K562 (cell line): ENCODE measurements around the gene LYPLA2. TPM values are rescaled to one million over a fixed set of nuclear protein-coding genes. Genes with fewer than 3 reads are reported as not detected.
A peak's percentile ranks its signal among the peaks of the same experiment; 100 is the strongest.

Source experiments
- CBFA2T2 ChIP-seq: fragments of 450-650 bp; conservative IDR thresholded peaks from 2 replicates; pipeline ENCODE4 v1.6.1; 2017; ENCODE audit warnings: mild to moderate bottlenecking
- ELF2 ChIP-seq: fragments of 250-450 bp; sonication (Bioruptor Pico); IDR thresholded peaks from 2 replicates; pipeline ENCODE4 v1.5.0; 2021; ENCODE audit warnings: mild to moderate bottlenecking
- FIP1L1 ChIP-seq: fragments of 200-400 bp; formaldehyde crosslinking; IDR thresholded peaks from 2 replicates; pipeline ENCODE4 v1.6.1; 2018; ENCODE audit warnings: mild to moderate bottlenecking, low read depth, low read length; ENCODE audit not compliant: poor library complexity, severe bottlenecking
- FOS ChIP-seq: IDR thresholded peaks from 3 replicates; pipeline ENCODE4 v1.6.1; 2011; ENCODE audit not compliant: insufficient read length; ENCODE audit errors: extremely low read depth
- KDM1A ChIP-seq, 2 experiments: fragments of 450-650 bp; IDR thresholded peaks; 2 replicates each; pipeline ENCODE4 v1.6.1; 2016; ENCODE audit warnings: mild to moderate bottlenecking in 2 of 2
- POLR2A ChIP-seq: fragments of 450-650 bp; conservative IDR thresholded peaks from 2 replicates; pipeline ENCODE4 v1.6.1; 2016
- SMARCA5 ChIP-seq: fragments of 450-650 bp; IDR thresholded peaks from 2 replicates; pipeline ENCODE4 v1.6.1; 2016
- SPI1 ChIP-seq: IDR thresholded peaks from 2 replicates; pipeline ENCODE4 v1.6.1; 2011; ENCODE audit warnings: low read depth, low read length, control low read depth, borderline replicate concordance
- ZNF282 ChIP-seq: sonication (generic); formaldehyde crosslinking; IDR thresholded peaks from 2 replicates; pipeline ENCODE4 v1.8.1; 2023; ENCODE audit warnings: missing genetic modification reagents
- polyA plus RNA-seq, 8 experiments: library from polyadenylated mRNA; depleted of rRNA in 4 of 8; stranded (reverse) in 5 of 8; unstranded in 3 of 8; fragments of >200 nt; fragmentation: Nextera tagmentation in 2 of 8; fragmentation: Illumina TruSeq in 1 of 8; extraction: Ambion mirVana in 2 of 8; extraction: Trizol in 1 of 8; gene quantifications; 2 replicates each; pipeline versions ENCODE4 v1.2.1 to v1.2.3, GENCODE V29; 2011 to 2014; ENCODE audit warnings: inconsistent platforms in 1 of 8, missing spikeins in 1 of 8
- total RNA-seq, 7 experiments: library from RNA; depleted of rRNA in 6 of 7; stranded (reverse); fragments of >200 nt in 6 of 7; fragmentation: Illumina TruSeq in 2 of 7; extraction: Trizol in 2 of 7; gene quantifications; 2 replicates each; pipeline versions ENCODE4 v1.2.1 to v1.2.3, GENCODE V29; 2011 to 2021; ENCODE audit warnings: low replicate concordance in 1 of 7
- TF ChIP-seq, protein P1 (sequence below): fragments of 250-450 bp; sonication (Bioruptor Pico); IDR thresholded peaks from 2 replicates; pipeline ENCODE4 v1.5.0; 2020; ENCODE audit warnings: mild to moderate bottlenecking, borderline replicate concordance
- TF ChIP-seq, protein P2 (sequence below): fragments of 450-650 bp; IDR thresholded peaks from 2 replicates; pipeline ENCODE4 v1.6.1; 2018; ENCODE audit warnings: mild to moderate bottlenecking, low read depth; ENCODE audit not compliant: partially characterized antibody
- TF ChIP-seq, protein P3 (sequence below), 2 experiments: fragments of 250-450 bp in 1 of 2; fragments of 450-650 bp in 1 of 2; sonication (Bioruptor Pico) in 1 of 2; IDR thresholded peaks; 2 replicates each; pipeline versions ENCODE4 v1.6.1 to v1.8.0; 2016 to 2021; ENCODE audit warnings: mild to moderate bottlenecking in 2 of 2, moderate library complexity in 2 of 2, missing compliant biosample characterization in 1 of 2, missing genetic modification characterization in 1 of 2
- TF ChIP-seq, protein P4 (sequence below): fragments of 450-650 bp; formaldehyde crosslinking; IDR thresholded peaks from 2 replicates; pipeline ENCODE4 v1.4.0; 2022; ENCODE audit warnings: mild to moderate bottlenecking, moderate library complexity
- TF ChIP-seq, protein P5 (sequence below): fragments of 250-450 bp; sonication (Bioruptor Pico); IDR thresholded peaks from 2 replicates; pipeline ENCODE4 v1.4.0; 2020; ENCODE audit warnings: mild to moderate bottlenecking, moderate library complexity

LYPLA2 gene
- total and polyA plus RNA-seq, 9 of the 15 experiments (the other 6 are each of a cell fraction or from before 2014, with no cell fraction given) = 3.9 to 128 (median 60.1) TPM

DNA sequence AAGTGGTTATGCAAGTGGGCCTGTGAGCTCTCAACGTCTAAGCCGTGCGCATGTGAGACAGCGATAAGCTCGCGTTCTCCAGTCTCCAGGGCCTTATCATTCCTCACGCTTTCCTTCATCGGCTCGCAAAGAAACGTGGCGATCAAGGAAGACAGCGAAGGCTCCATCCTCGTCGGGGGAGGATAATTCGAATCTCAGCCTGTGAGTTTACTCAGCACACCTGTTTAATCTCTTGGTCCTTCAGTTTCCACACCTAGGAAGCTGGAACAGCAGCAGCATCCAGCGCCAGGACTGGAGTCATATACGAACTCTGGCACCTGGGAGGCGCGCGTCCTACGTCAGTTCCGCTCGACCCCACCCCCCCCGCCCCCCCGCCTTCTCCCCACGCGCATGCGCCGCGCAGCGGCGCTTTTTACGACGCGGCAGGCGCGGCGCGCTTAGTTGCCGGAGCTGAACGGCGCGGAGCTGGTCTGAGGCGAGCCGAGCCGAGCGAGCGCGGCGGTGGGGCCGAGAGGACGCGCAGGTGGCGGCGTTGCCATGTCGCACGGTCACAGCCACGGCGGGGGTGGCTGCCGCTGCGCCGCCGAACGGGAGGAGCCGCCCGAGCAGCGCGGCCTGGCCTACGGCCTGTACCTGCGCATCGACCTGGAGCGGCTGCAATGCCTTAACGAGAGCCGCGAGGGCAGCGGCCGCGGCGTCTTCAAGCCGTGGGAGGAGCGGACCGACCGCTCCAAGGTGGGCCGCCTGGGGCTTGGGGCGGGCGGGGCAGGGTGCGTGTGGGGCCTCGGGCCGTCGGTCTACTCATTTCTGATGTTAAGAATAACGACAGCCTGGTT, 12.7 kb upstream of the LYPLA2 start, which contains the start of gene PITHD1 (continued):
- TF ChIP-seq, protein P1, sequence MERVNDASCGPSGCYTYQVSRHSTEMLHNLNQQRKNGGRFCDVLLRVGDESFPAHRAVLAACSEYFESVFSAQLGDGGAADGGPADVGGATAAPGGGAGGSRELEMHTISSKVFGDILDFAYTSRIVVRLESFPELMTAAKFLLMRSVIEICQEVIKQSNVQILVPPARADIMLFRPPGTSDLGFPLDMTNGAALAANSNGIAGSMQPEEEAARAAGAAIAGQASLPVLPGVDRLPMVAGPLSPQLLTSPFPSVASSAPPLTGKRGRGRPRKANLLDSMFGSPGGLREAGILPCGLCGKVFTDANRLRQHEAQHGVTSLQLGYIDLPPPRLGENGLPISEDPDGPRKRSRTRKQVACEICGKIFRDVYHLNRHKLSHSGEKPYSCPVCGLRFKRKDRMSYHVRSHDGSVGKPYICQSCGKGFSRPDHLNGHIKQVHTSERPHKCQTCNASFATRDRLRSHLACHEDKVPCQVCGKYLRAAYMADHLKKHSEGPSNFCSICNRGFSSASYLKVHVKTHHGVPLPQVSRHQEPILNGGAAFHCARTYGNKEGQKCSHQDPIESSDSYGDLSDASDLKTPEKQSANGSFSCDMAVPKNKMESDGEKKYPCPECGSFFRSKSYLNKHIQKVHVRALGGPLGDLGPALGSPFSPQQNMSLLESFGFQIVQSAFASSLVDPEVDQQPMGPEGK (CRISPR knock-in tag) = no peak
- TF ChIP-seq FOS = no peak
- TF ChIP-seq, protein P2, sequence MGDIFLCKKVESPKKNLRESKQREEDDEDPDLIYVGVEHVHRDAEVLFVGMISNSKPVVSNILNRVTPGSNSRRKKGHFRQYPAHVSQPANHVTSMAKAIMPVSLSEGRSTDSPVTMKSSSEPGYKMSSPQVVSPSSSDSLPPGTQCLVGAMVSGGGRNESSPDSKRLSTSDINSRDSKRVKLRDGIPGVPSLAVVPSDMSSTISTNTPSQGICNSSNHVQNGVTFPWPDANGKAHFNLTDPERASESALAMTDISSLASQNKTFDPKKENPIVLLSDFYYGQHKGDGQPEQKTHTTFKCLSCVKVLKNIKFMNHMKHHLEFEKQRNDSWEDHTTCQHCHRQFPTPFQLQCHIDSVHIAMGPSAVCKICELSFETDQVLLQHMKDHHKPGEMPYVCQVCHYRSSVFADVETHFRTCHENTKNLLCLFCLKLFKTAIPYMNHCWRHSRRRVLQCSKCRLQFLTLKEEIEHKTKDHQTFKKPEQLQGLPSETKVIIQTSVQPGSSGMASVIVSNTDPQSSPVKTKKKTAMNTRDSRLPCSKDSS = no peak
- TF ChIP-seq FIP1L1 = peak; percentile 85
- no peak for TF ChIP-seq SMARCA5
- TF ChIP-seq, protein P3, sequence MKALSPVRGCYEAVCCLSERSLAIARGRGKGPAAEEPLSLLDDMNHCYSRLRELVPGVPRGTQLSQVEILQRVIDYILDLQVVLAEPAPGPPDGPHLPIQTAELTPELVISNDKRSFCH (CRISPR knock-in tag; IDR thresholded peaks at IDR 0.05) = no peak
- TF ChIP-seq, protein P3 (tag; IDR thresholded peaks at IDR 0.05) = peak; percentile 79; the same call in 1 of the 2 replicates
- TF ChIP-seq CBFA2T2 = peak; percentile 95
- TF ChIP-seq, protein P4, sequence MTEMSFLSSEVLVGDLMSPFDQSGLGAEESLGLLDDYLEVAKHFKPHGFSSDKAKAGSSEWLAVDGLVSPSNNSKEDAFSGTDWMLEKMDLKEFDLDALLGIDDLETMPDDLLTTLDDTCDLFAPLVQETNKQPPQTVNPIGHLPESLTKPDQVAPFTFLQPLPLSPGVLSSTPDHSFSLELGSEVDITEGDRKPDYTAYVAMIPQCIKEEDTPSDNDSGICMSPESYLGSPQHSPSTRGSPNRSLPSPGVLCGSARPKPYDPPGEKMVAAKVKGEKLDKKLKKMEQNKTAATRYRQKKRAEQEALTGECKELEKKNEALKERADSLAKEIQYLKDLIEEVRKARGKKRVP (CRISPR knock-in tag) = no peak
- peak; percentile 72 to 79 for TF ChIP-seq KDM1A (IDR thresholded peaks at IDR 0.05)
- TF ChIP-seq, protein P5, sequence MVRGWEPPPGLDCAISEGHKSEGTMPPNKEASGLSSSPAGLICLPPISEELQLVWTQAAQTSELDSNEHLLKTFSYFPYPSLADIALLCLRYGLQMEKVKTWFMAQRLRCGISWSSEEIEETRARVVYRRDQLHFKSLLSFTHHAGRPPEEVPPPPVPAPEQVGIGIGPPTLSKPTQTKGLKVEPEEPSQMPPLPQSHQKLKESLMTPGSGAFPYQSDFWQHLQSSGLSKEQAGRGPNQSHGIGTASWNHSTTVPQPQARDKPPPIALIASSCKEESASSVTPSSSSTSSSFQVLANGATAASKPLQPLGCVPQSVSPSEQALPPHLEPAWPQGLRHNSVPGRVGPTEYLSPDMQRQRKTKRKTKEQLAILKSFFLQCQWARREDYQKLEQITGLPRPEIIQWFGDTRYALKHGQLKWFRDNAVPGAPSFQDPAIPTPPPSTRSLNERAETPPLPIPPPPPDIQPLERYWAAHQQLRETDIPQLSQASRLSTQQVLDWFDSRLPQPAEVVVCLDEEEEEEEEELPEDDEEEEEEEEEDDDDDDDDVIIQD (CRISPR knock-in tag) = no peak
- TF ChIP-seq SPI1 = no peak
- no peak for TF ChIP-seq ELF2 (CRISPR knock-in tag)
- peak; percentile 98 for TF ChIP-seq POLR2A
- peak; percentile 86; the same call in 1 of the 2 replicates for TF ChIP-seq ZNF282 (CRISPR knock-in tag)
